GM18873 (cell line): ENCODE results near the gene ARID3B.
"Not testable (repeated sequence)": the region's sequence is repeated elsewhere in the genome, so short reads cannot be mapped to it uniquely, and the experiment has no call there.

Experiments used
- ATAC-seq: cut with Tn5 transposase; IDR thresholded peaks from one replicate; pipeline ENCODE4 v1.9.1; 2021; ENCODE audit warnings: mild to moderate bottlenecking, moderate library complexity, moderate number of reproducible peaks; ENCODE audit not compliant: unreplicated experiment, low FRiP score

The ARID3B gene

DNA sequence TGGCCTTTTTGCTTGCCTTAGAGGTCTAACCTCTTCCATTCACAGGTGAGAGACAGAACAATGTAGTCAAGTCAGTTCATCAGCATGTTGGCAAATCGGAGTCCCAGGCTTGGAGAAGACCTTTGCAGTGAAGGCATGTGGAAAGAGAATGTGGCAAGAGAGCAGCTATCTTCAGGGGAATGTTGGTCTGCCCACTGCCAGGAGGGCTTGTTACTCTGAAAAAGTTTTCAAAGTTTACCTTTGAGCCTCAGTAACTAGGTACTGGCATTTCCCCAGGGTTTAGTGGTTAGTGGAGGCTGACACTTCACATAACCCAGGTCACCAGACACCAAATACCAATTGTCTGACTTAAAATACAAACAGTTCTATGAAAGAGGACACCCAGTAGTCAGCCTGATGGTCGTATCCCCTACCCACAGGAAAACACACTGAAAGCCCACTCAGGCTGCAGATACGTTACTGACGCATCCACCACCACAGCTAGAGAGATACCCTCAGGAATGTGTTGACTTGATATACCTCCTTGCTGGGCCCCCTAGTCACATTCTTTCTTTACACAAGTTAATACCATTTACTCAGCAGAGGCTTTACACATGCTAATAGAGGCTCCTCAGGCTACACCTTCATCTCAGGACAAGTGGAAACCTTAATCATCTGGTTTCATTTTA, 9.7 kb upstream of the ARID3B start:
- no peak for ATAC-seq

DNA sequence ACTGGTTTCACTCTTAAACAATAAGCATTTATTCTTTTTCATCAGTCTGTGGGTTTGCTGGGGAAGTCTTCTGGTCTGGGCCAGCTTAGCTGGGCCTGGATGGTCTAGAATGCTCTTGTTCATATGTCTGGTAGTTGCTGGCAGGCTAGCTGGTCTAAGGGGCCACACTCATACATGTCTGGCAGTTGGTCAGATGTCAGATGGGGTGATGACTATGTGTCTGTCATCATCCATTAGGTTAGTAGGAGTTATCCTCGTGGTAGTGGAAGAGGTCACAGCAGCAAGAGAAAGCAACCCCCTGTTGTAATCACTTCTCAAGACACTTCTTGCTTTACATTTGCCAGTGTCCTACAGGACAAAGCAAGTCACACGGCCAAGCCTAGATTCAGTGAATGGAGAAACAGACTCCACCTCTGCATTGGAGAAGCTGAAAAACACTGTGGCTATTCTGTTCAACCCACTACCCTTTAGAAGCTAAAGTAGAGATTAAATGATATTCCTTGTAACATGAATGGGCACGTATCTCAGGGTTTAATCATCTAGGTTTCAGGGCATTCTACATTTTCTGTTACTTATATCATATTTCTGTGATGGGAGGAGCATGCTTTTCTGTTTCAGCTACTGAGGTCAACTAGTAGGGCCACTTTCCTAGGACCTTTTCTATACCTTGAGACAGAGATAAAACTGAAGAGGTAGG, 5.5 kb upstream of the ARID3B start:
- no peak for ATAC-seq

- no peak for ATAC-seq
These were observed 3.3 kb upstream of the ARID3B start for GRCh38 chr15:74537736-74538135.

- ATAC-seq = not testable (repeated sequence)
These were observed 1.5 kb upstream of the ARID3B start for GRCh38 chr15:74539521-74539920.

DNA sequence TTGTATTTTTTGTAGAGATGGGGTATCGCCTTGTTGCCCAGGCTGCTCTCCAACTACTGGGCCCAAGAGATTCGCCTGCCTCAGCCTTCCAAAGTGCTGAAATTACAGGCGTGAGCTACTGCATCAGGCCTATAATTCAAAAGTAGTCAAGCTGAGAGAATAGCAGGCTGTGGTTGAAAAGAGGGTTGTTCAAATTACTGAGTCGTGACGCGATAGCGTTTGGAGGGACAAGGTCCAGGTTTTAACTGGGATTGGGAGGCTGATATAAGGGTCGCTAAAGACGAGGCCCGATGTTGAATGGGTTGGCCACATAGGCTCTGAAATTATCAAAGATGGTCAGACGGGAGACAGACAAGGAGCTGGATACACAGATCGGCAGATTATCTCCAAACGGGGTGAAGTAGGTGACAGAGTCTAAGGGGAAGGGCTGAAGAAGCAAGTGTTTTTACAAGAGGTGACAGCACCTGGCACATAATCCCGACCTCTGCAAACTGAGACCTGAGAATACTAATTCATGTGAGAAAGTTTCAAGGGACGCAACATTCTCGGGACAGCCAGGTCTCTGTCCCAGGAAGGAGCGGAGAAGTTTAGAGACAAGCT, 759 bp upstream of the ARID3B start:
- no peak for ATAC-seq

DNA sequence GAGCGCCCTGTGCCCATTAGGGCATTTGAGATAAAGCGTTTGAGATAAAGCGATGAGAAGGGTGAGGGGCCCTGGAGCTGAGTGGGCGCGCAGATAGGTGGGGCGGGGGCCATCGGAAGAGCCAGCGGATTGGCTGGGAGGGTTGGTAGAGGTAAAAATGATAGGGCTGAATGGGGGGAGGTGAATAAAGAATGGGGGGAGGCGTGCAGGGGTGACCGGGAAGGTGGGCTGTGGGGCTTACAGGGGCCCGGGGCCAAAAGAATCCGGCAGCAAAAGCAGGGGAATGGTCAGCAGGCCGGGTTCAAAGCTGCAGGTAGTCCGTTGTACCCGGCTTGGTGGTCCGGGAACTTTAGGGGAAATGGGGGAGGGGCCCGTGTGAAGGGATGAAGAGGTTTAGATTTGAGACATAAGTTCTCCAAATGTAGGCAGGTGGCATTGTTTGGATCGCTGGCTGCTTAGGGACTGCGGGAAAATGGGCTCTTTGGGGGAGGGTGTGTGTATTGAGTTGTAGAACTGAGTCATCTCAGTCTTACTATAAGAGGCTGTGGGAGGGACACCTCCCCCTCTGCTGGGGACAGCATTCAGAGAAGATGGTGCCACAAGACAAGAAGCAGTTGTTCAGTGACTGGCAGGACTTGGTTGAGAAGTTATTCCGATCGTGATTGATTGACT, 610 bp downstream of the ARID3B start:
- peak; percentile 33 for ATAC-seq

- no peak for ATAC-seq
These were observed 1.4 kb downstream of the ARID3B start for GRCh38 chr15:74542166-74543042.

DNA sequence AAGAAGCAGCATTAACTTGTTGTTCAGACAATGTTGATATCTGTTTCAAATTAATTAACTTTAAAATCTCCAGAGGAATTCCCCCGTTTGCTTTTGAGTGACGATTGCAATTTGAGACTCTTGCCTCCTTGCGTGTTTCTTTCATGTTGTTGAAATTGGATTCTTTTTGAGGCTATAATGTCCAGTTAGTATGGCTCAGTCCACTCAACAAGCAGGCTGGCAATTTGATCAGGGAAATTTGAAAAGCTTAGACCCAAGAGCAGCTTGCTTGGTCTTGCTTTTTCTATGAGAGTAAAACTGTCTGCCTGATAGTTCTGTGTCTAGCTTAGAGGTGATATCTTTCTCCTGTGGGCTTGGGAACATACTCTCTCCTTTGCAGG, 2.0 kb downstream of the ARID3B start:
- ATAC-seq = no peak

GRCh38 chr15:74543583-74543982, 2.6 kb downstream of the ARID3B start:
- ATAC-seq = no peak

GRCh38 chr15:74545086-74545485, 4.1 kb downstream of the ARID3B start:
- ATAC-seq = no peak

- peak; percentile 46 for ATAC-seq
These were observed 5.0 kb downstream of the ARID3B start for GRCh38 chr15:74545776-74546656.

DNA sequence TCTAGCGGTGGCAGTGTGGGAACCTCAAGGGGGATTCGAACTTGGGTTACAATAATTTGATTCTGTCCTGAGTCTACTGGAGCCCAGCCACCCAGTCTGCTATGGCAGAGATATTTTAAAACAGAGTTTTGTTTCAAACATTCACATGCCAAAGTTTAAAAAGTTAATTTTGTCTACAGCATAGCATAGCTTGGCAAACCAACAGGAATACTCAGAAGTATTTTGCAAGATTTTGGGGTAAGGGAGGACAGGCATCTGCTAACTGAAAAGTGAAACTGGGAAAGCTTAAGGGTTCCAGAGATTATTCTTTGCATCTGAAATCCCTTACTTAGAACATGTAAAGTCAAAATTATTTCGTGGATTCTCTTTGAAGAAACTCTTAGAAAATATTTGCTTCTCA, 6.6 kb downstream of the ARID3B start:
- no peak for ATAC-seq

DNA sequence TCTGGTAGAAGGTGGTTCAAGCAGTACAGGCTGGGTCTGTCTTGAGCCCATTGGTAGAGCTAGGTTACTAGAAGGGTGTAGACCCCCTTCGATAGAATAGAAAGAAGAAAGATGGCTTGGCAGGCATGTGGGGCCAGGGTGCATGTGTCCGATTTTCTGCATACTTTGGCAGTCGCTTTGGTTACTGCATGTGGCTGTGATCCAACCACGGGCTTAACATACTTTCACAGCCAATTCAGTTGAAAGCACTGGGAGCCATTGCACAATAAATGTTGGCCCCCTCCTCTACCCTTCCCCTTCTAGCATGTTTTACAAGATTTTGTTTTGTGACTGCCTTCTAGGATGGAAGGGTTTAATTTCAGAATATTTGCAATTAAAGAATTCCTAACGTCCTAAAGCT, 7.2 kb downstream of the ARID3B start:
- no peak for ATAC-seq

- no peak for ATAC-seq
These were observed 8.8 kb downstream of the ARID3B start for GRCh38 chr15:74549816-74550215.

- no peak for ATAC-seq
These were observed 10.7 kb downstream of the ARID3B start for GRCh38 chr15:74551714-74552113.

GRCh38 chr15:74552773-74553441, 11.9 kb downstream of the ARID3B start:
- no peak for ATAC-seq

GRCh38 chr15:74555192-74555591, 14.2 kb downstream of the ARID3B start:
- ATAC-seq = no peak

GRCh38 chr15:74558706-74559105, 17.7 kb downstream of the ARID3B start:
- no peak for ATAC-seq

- no peak for ATAC-seq
These were observed 22.4 kb downstream of the ARID3B start for GRCh38 chr15:74563442-74563841.
